ENCODE results near the gene H3-3A. TPM values are rescaled to one million over a fixed set of nuclear protein-coding genes. Genes with fewer than 3 reads are reported as not detected.

Gene H3-3A
- total RNA-seq (2022; extraction: Qiagen RNA extraction; ENCODE audit: low read depth) = 388 to 448 TPM (median 426 TPM) in 5 replicates

GRCh38 chr1:226062558-226063223 is at the start of gene H3-3A:
Gene H3-3A, plus strand, starts transcription at chr1:226062716. Its CDS starts 1,636 bp downstream, at chr1:226064352.

Other genes starting within 250 kb of the H3-3A start
- 4.7 to 6.8 TPM (median 5.6 TPM) in 5 replicates for gene TMEM63A, start 180.3 kb upstream of the H3-3A start, total RNA-seq (2022; extraction: Qiagen RNA extraction; ENCODE audit: low read depth)
- gene LEFTY1, start 173.6 kb upstream of the H3-3A start, total RNA-seq (2022; extraction: Qiagen RNA extraction; ENCODE audit: low read depth) = 0.21 to 0.48 TPM (median 0.37 TPM) in 5 replicates
- 44.5 to 62.6 TPM (median 59.4 TPM) in 5 replicates for gene PYCR2, start 138.5 kb upstream of the H3-3A start, total RNA-seq (2022; extraction: Qiagen RNA extraction; ENCODE audit: low read depth)
- not detected in 5 replicates for gene LEFTY2, start 121.5 kb upstream of the H3-3A start, total RNA-seq (2022; extraction: Qiagen RNA extraction; ENCODE audit: low read depth)
- gene SDE2, start 63.4 kb upstream of the H3-3A start, total RNA-seq (2022; extraction: Qiagen RNA extraction; ENCODE audit: low read depth) = 5.5 to 10.9 TPM (median 7.8 TPM) in 5 replicates
- gene ACBD3, start 124.0 kb downstream of the H3-3A start, total RNA-seq (2022; extraction: Qiagen RNA extraction; ENCODE audit: low read depth) = 15.3 to 29.1 TPM (median 27.3 TPM) in 5 replicates
- 0.05 to 0.13 TPM in 2 of 5 replicates, not detected in the others for gene MIXL1, start 160.9 kb downstream of the H3-3A start, total RNA-seq (2022; extraction: Qiagen RNA extraction; ENCODE audit: low read depth)
- gene LIN9, start 246.4 kb downstream of the H3-3A start, total RNA-seq (2022; extraction: Qiagen RNA extraction; ENCODE audit: low read depth) = 2.9 to 8.6 TPM (median 7.6 TPM) in 5 replicates

Measured in A549 treated with RU486 at 1 μM for 4 hours (cell line).